DND-41 (cell line): ENCODE measurements around the gene RBM19.

Source experiments
- CTCF ChIP-seq: IDR thresholded peaks from 2 replicates; pipeline ENCODE4 v1.5.1; 2012; ENCODE audit warnings: borderline replicate concordance, low read length, moderate library complexity, mild to moderate bottlenecking; ENCODE audit not compliant: poor library complexity, severe bottlenecking; ENCODE audit errors: extremely low read depth
- EZH2 ChIP-seq: IDR thresholded peaks from 3 replicates; pipeline ENCODE4 v1.6.1; 2012; ENCODE audit warnings: borderline replicate concordance, low read depth, mild to moderate bottlenecking, moderate library complexity, low read length, inconsistent platforms; ENCODE audit not compliant: severe bottlenecking

GRCh38 chr12:113962733-113963132, 3.4 kb downstream of the RBM19 start:
- no peak for TF ChIP-seq CTCF
- no peak for TF ChIP-seq EZH2
